Measurements from ENCODE around the gene REXO1. TPM values are rescaled to one million over a fixed set of nuclear protein-coding genes. Genes with fewer than 3 reads are reported as not detected.
A peak's percentile ranks its signal among the peaks of the same experiment; 100 is the strongest.

Gene REXO1
- total and polyA plus RNA-seq, 2 of the 13 experiments (the other 11 are each of a cell fraction or from before 2014, with no cell fraction given): 5.0 to 11.2 TPM

GRCh38 chr19:1873524-1874473 is 25.5 kb upstream of the REXO1 start:
- no peaks in the 10 kb centered on the region for H3K9me3 ChIP-seq (ENCODE audit: low read length)
- peaks cover 62% of the 10 kb centered on the region for H3K4me1 ChIP-seq (ENCODE audit: insufficient read depth, low read length)
- peaks cover 6% of the 10 kb centered on the region; the same call in 1 of the 2 replicates for H4K20me1 ChIP-seq (ENCODE audit: insufficient read depth, low read length)
- POLR2A ChIA-PET: interaction anchor here (0.6 kb wide), 1 partner anchor 9 kb away, joined by 3 read pairs; no protein-coding TSS in a partner anchor
- peak overlapping the region; percentile 97 for H3K4me2 ChIP-seq (ENCODE audit: low read depth, low read length)
- TF ChIP-seq ZNF281 (CRISPR knock-in tag; IDR thresholded peaks at IDR 0.05; ENCODE audit: borderline replicate concordance) (no peak), AGO2 (optimal IDR thresholded peaks at IDR 0.05; ENCODE audit: low read depth, low read length) (peak; percentile 43)
- H3K27ac ChIP-seq (ENCODE audit: extremely low read length, insufficient read depth, low read length): no peak overlapping the region
- no TSS peak for BruUV-seq (replicated peaks)
- FAIRE-seq: no peak
- peaks cover 0 to 2% of the 10 kb centered on the region in 2 experiments; a peak in 2 of 5 replicates for H3K36me3 ChIP-seq (replicated peaks in 1 of 2; ENCODE audit: control insufficient read depth in 1 of 2, insufficient read depth in 2 of 2, low read length in 2 of 2)
- H3K4me3 ChIP-seq (replicated peaks in 1 of 3; ENCODE audit: insufficient read depth in 1 of 3, low read depth in 2 of 3, low read length in 3 of 3): peak overlapping the region; percentile 16 to 94 (median 68); a peak in 5 of 6 replicates
- no peaks in the 10 kb centered on the region for H3K27me3 ChIP-seq (ENCODE audit: control insufficient read depth in 1 of 2, insufficient read depth in 2 of 2, low read length in 2 of 2)
- no peak for ATAC-seq
- peaks cover 32% of the 10 kb centered on the region for H3K79me2 ChIP-seq (ENCODE audit: insufficient read depth, low read length)
- peak overlapping the region; percentile 91; the same call in 1 of the 2 replicates for H3K9ac ChIP-seq (ENCODE audit: insufficient read depth, low read depth, low read length)
- in situ Hi-C loops (cut with HindIII; ENCODE audit: extremely low pct_ligation_motif_present, low pct_unique_long_range_greater_than_20kb): no loop called here
- no peak overlapping the region for H2AFZ ChIP-seq (ENCODE audit: low read length)
- WGBS (ENCODE audit: low lambda C conversion rate): 88% methylated on average over 27 of the region's 29 CpGs
- intact Hi-C loops (cut with micrococcal nuclease; ENCODE audit: unreplicated experiment): no loop called here
- CTCF ChIA-PET (ENCODE audit: low intra/inter-chr PET ratio, low total read pairs): no interaction called here
- DNase-seq (ENCODE audit: low spot score): no peak

Measured in HepG2 (cell line).